ENCODE measurements around the gene OGFOD2. TPM values are rescaled to one million over a fixed set of nuclear protein-coding genes. Genes with fewer than 3 reads are reported as not detected.

The OGFOD2 gene
- total RNA-seq, 6 experiments from 2014 or later: 16.2 to 18.3 (median 17.6) TPM

GRCh38 chr12:122961531-122962329 lies 13.3 kb upstream of the OGFOD2 start:
- TF ChIP-seq, protein P1, sequence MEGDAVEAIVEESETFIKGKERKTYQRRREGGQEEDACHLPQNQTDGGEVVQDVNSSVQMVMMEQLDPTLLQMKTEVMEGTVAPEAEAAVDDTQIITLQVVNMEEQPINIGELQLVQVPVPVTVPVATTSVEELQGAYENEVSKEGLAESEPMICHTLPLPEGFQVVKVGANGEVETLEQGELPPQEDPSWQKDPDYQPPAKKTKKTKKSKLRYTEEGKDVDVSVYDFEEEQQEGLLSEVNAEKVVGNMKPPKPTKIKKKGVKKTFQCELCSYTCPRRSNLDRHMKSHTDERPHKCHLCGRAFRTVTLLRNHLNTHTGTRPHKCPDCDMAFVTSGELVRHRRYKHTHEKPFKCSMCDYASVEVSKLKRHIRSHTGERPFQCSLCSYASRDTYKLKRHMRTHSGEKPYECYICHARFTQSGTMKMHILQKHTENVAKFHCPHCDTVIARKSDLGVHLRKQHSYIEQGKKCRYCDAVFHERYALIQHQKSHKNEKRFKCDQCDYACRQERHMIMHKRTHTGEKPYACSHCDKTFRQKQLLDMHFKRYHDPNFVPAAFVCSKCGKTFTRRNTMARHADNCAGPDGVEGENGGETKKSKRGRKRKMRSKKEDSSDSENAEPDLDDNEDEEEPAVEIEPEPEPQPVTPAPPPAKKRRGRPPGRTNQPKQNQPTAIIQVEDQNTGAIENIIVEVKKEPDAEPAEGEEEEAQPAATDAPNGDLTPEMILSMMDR (IDR thresholded peaks at IDR 0.05): no peak
- no peaks in the 10 kb centered on the region for H3K9me3 Mint-ChIP-seq

DNA sequence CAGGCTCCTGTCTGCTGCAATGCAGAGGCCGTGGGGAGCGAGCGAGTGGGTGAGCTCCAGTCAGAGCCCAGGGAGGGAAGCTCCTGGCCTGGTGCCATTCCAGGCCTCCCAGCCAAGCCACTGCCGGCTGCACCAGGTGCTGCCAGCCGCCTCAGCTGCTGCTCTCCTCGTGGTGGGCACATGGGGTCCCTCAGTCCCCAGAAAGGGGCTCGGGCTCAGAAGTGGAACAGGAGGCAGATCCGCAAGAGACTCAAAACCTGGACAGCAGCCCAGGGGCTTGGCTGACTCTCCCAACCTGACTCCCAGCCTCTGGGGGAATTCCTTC lies 11.1 kb upstream of the OGFOD2 start:
- H3K9me3 Mint-ChIP-seq: no peaks in the 10 kb centered on the region
- no peaks in the 10 kb centered on the region; the same call in 1 of the 2 replicates for H3K27me3 Mint-ChIP-seq (ENCODE audit: insufficient read depth)
- H3K4me3 Mint-ChIP-seq: no peak overlapping the region
- no peak overlapping the region for H3K27ac Mint-ChIP-seq
- peaks cover 14% of the 10 kb centered on the region for H3K4me1 Mint-ChIP-seq (ENCODE audit: low read depth)
- DNase-seq: no peak
- TF ChIP-seq, protein P1 (IDR thresholded peaks at IDR 0.05): no peak
- no peaks in the 10 kb centered on the region for H3K36me3 Mint-ChIP-seq (ENCODE audit: low read depth)

More at GRCh38 chr12:122961531-122962329, 13.3 kb upstream of the OGFOD2 start:
- DNase-seq: no peak
- H3K4me1 Mint-ChIP-seq (ENCODE audit: low read depth): peaks cover 14% of the 10 kb centered on the region
- no peak overlapping the region for H3K27ac Mint-ChIP-seq
- no peaks in the 10 kb centered on the region for H3K36me3 Mint-ChIP-seq (ENCODE audit: low read depth)
- H3K27me3 Mint-ChIP-seq (ENCODE audit: insufficient read depth): no peaks in the 10 kb centered on the region; the same call in 1 of the 2 replicates
- no peak overlapping the region for H3K4me3 Mint-ChIP-seq

DNA sequence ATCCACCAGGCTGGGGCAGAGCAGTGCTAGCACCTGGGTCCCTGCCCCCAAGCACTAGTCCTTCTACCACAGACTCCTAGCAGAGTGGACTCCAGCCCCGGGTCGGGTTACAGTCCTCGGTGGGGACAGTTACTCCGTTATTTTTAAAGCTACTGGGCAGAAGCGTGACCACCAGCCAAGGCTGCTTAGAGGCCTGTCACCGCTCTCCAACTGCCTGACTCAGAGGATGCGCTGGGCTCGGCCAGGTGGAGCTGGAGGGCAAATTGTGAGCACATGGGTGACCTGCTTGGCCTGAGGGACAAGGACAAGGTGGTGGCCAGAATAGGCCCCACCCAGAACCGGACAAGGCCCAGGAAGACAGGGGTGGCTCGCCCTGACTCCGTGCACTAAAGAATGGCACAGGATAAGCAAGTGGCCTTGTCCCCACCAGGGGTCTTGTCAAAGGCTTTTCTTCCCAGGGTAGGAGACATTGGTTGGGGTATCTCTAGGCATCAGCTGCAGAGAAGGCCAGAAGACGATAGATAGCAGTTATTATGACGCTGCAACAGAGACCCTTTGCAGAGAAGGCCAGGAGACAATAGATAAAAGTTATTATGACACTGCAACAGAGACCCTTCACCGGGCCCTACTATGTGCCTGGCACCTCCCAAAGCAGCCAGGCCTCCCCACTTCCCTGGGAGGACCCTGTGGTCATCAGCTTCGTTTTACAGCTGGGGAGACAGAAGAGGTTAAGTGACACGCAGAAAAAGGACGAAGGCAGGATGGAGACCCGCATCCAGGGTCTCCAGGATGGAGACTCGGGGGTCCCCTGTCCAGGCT lies 10.4 kb upstream of the OGFOD2 start:
- Mint-ChIP-seq H3K27ac (no peak overlapping the region; the same call in 1 of the 2 replicates), H3K4me1 (ENCODE audit: low read depth) (peaks cover 14% of the 10 kb centered on the region), H3K4me3 (peak overlapping the region; percentile 82), H3K9me3 (no peaks in the 10 kb centered on the region), H3K36me3 (ENCODE audit: low read depth) (no peaks in the 10 kb centered on the region), H3K27me3 (ENCODE audit: insufficient read depth) (no peaks in the 10 kb centered on the region; the same call in 1 of the 2 replicates)
- no peak for DNase-seq
- TF ChIP-seq, protein P1 (IDR thresholded peaks at IDR 0.05): no peak

- Mint-ChIP-seq H3K4me1 (ENCODE audit: low read depth) (peaks cover 14% of the 10 kb centered on the region), H3K27me3 (ENCODE audit: insufficient read depth) (no peaks in the 10 kb centered on the region; the same call in 1 of the 2 replicates), H3K27ac (no peak overlapping the region), H3K9me3 (no peaks in the 10 kb centered on the region), H3K36me3 (ENCODE audit: low read depth) (no peaks in the 10 kb centered on the region), H3K4me3 (peak overlapping the region; percentile 82)
- TF ChIP-seq, protein P1 (IDR thresholded peaks at IDR 0.05): no peak
- no peak for DNase-seq
Measured at GRCh38 chr12:122965321-122965751, 9.7 kb upstream of the OGFOD2 start.

DNA sequence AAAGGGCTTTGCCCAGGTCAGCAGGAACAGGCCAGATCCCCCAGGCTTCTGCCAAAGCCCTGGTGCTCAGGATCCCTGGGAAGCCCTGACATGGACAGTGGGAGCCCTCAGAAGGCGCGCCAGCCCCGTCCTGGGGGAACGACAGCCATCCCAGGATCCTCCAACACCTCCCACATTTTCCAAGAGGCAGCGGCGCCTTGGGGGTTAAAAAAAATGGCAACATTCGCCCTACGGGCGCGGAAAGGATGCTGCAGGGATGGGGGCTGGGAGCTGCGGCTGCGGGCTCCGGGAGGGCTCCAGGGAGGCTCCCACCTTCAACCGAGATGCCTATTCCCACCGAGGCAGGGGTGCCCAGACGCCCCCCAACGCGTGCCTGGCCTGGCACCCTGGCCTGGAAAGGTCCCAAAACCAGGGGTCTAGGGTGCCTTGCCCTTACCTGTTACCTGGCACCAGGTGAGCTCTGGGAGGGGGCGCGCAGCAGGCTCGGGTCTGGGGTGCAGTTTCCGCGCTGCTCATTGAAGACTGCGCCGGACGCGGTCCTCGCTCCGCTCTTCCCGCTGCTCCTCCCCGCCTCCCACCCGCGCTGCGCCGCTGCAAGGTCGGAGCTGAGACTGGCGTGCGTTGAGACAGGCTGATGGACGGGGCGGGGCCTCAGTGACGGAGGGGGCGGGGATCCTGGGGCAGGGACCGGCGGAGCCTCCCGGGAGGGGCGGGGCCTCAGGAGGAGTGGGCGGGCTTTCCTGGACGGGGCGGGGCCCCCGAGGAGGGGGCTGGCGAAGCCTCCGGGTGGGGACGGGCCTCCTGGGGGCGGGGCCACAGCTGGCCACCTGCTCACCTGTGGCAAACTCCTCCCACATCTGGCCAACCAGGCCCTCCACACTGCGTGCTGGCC lies 8.9 kb upstream of the OGFOD2 start, which contains the start of gene ABCB9:
Gene ABCB9, minus strand, starts transcription at position 613 of the 892 bp plus-strand sequence. CDS start 6,228 bp downstream, outside the sequence.
- Mint-ChIP-seq H3K36me3 (ENCODE audit: low read depth) (no peaks in the 10 kb centered on the region), H3K4me1 (ENCODE audit: low read depth) (peaks cover 14% of the 10 kb centered on the region), H3K4me3 (peak within 1 kb of the TSS; percentile 82), H3K9me3 (no peaks in the 10 kb centered on the region), H3K27ac (no peak within 1 kb of the TSS), H3K27me3 (ENCODE audit: insufficient read depth) (no peaks in the 10 kb centered on the region; the same call in 1 of the 2 replicates)
- DNase-seq: peak; percentile 78
- TF ChIP-seq, protein P1 (IDR thresholded peaks at IDR 0.05): no peak

All from HFFc6 (cell line).